HPDE6-E6E7 (cell line): ENCODE results near the gene MAJIN.
"Not testable (repeated sequence)": the region's sequence is repeated elsewhere in the genome, so short reads cannot be mapped to it uniquely, and the experiment has no call there.

Source experiments
- DNase-seq: peaks from one replicate; pipeline ENCODE4 v3.0.0; 2011; ENCODE audit warnings: missing footprints; ENCODE audit errors: extremely low spot score

The MAJIN gene

DNA sequence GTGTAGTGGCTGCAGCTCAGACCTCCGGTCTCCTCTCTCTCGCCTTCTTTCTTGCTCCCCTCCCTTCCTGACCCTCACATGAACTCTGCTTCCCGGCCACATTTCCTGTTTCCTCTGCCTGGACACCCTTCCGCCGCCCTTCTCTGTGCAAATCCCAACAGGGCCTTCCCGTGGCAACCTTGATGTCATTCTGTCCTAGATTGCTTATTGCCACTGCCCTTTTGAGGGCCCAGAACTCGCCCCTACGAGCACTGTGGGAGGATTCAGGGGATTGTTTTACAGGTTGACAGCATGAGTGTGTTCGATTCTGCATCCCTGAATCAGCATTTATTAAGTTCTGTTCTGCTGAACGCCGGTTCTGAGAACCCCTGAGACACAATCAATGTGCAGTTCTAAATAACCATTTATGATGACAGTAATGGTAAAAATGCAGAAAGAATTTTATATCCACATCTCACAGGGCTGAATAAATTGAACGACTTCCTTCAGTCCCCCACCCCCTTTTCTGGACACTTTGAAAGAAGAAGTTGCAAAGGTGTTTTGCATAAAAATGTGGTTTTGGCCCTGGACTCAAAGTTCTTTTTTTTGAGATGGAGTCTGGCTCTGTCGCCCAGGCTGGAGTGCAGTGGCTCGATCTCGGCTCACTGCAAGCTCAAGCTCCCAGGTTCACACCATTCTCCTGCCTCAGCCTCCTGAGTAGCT is 18.5 kb upstream of the MAJIN start:
- DNase-seq: no peak

DNA sequence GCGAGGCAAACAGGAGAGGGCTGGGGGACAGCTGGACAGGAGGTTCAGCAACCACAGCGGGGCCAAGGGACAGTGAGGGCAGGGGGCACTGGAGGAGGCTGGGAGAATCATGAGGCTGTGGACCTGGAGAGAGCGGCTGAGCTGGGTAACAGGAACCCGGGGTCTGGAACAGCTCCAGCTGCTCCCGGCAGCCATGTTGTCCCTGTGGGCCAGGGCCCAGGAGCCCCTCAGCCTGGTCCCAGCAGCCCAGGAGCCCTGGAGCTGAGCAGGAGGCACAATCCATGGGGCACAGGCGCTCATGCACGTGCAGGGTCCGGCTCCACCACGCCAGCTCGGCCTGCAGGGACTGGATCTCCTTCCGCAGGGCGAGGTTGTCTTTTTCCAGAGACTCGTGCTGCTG is 17.5 kb upstream of the MAJIN start:
- DNase-seq: no peak

DNA sequence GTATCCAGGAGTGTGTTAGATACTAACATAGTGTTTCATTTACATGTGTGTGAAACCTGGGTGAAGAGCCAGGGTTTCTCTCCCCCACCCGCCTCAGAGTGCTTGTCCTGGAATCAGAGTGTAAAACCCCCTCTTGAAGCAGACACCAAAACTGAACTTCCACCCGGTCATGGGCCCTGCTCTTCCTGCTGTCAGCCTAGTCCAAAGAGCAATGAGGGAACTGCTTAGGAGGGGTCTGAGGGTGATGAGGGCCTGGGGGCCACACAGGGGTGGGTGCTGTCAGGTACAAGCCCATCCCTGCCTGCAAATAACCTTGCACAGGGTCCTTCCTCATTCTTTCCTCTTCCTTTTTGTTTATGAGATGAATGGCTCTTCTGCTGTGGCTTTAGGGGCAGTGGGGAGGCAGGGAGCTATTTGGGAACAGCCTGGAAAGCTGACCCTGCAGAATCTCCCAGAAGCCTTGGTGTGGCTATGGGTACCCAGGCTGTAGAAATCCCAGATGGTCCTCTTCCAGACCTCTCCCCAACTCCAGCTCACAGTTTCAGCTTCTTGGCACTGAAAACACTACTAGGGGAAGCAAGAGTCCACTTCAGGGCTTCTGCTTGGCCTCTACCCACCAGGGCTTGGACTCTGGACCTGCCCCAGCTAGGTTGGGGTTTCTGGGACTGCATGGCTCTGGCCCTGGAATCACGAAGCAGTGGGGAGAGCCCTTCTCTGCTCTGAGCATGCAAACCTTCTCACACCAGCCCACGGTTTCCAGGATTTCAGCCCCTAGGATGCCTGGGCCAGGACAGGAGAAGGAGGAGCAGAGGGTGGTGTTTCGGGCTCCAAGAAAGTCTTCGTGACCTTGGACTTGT is 16.3 kb upstream of the MAJIN start:
- no peak for DNase-seq

DNA sequence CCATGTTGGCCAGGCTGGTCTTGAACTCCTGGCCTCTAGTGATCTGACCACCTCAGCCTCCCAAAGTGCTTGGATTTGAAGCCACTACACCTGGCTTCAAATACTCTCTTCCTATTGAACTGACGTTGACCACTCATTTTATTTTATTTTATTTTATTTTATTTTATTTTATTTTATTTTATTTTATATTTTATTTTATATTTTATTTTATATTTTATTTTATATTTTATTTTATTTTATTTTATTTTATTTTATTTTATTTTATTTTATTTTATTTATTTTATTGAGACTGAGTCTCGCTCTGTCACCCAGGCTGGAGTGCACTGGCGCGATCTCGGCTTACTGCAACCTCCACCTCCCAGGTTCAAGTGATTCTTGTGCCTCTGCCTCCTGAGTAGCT is 11.4 kb upstream of the MAJIN start:
- DNase-seq: not testable (repeated sequence)

DNA sequence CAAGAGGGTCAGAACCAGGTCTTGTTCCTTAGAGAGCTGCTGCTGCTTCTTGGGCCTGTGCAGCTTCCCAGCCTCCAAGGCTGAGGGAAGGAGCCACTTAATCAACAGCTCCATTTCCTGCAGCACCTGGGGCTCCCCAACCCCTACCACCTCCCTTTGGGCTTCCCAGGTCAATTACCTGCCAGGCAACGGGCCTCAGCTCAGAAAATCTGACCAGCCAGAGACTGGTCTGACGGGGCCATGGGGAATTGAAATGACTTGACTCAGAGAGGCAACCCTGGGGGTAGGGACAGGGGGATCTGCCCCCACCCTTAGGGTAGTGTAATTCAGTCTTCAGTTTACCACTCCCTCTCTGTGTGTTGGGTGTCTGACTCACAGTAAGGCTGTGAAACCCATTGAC is 4.7 kb upstream of the MAJIN start:
- DNase-seq: no peak

- DNase-seq: no peak
These were observed 2.2 kb upstream of the MAJIN start for GRCh38 chr11:64974124-64974523.

DNA sequence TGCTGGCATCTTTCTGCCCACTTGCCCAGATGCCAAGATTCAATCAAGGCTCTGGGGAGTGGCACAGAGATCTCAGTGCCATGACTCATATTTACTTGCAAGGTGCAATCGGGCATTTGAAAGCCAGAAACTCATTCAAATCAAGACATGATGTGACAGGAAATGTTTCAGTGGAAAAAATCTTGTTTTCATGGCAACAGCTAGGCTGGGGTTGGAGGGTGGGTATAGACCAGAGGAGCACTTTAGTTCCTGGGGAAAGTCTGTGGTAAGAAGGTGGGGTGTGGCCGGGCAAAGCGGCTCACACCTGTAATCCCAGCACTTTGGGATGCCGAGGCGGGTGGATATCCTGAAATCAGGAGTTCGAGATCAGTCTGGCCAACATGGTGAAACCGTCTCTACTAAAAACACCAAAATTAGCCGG is 1.2 kb downstream of the MAJIN start:
- DNase-seq: peak; percentile 78

- peak; percentile 63 for DNase-seq
These were observed 2.7 kb downstream of the MAJIN start for GRCh38 chr11:64969209-64969608.

DNA sequence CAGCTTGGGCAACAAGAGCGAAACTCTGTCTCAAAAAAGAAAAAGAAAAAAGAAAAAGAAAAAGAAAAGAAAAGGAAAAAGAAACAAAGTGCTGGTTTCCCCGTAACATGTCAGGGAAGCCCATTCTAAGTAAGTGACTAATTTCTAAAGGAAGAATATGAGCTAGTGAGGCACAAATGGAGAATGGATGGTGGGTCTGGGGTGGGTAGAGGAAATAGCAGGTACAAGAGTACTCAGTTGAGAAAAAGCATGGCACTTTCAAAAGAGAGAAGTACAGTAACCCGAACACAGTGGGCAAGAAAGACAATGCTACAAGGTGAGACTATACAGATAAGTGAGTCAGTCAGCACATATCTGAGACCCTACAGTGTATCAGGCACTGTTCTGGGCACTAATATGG is 4.5 kb downstream of the MAJIN start:
- DNase-seq: no peak

- no peak for DNase-seq
These were observed 8.8 kb downstream of the MAJIN start for GRCh38 chr11:64963072-64963631.

GRCh38 chr11:64960719-64961118 is 11.2 kb downstream of the MAJIN start:
- no peak for DNase-seq

- no peak for DNase-seq
These were observed 12.4 kb downstream of the MAJIN start for GRCh38 chr11:64959498-64959897.

GRCh38 chr11:64954201-64954600 is 17.7 kb downstream of the MAJIN start:
- DNase-seq: no peak

DNA sequence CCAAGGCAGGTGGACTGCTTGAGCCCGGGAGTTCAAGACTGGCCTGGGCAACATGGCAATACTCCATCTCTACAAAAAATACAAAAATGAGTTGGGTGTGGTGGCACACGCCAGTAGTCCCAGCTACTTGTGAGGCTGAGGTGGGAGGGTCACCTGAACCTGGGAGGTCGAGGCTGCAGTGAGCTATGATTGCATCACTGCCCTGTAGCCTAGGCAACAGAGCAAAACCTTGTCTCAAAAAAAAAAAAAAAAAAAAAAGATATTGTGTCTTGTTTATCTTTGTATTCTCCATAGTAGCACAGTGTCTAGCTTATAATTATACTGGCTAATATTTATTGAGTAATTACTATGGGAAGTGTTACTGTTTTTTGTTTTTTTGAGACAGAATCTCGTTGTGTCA is 20.4 kb downstream of the MAJIN start:
- no peak for DNase-seq

GRCh38 chr11:64947208-64947814 is 24.6 kb downstream of the MAJIN start:
- no peak for DNase-seq

DNA sequence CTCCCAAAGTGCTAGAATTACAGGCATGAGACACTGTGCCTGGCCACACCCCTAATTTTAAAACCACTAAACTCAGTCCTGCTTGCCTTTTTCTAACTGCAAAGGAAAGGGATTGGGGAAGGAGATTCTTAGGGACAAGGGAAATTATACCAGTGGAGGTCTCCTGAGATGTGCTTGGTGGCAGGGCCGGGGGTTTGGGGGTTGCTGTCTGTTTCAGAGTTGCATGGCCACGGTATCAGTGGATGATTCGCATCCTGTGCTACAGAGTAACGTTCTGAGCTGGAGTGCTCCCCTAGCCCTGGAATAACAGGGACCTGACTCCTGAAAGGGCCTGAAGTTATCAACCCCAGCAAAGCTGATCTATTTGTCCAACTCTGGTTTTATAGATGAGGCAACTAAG is 35.4 kb downstream of the MAJIN start:
- no peak for DNase-seq

DNA sequence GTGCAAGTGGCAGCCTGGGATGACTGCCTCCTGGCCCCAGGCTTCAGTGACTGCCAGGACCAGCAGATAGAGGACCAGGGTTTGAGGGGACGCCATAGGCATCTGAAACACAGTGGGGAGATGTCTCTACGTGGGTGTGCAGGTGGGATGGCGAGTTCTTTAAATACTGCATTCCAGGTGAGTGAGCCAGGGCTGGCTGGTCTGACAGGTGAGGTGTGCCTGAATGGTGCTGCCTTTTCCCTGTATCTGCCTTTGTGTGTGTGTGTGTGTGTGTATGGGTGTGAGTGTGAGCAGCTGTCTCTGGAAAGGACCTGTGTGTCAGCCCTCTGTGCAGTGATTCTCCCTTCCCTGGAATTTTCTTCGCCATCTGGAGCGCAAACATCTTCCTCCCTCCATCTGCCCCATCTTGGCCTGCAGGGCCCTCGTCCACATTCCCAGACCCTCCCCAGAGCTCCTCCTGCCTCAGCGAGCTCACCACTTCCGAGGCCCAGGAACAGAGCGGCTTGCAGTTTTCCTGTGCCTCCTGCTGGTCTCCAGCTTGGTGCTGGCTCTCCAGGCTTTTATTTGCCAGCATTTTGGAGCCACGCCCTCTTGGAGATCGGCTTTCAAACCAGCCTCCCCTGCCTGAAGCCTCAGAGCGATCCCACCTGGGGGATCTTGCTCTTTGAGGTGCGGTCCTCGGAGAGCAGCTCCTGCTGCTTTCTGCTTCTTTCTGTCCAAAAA is 36.4 kb downstream of the MAJIN start, which contains the start of gene GPHA2:
TSS of gene GPHA2 (minus strand) at position 535 of the 723 bp plus-strand sequence. CDS start at position 102, 433 bp downstream.
- no peak for DNase-seq

DNA sequence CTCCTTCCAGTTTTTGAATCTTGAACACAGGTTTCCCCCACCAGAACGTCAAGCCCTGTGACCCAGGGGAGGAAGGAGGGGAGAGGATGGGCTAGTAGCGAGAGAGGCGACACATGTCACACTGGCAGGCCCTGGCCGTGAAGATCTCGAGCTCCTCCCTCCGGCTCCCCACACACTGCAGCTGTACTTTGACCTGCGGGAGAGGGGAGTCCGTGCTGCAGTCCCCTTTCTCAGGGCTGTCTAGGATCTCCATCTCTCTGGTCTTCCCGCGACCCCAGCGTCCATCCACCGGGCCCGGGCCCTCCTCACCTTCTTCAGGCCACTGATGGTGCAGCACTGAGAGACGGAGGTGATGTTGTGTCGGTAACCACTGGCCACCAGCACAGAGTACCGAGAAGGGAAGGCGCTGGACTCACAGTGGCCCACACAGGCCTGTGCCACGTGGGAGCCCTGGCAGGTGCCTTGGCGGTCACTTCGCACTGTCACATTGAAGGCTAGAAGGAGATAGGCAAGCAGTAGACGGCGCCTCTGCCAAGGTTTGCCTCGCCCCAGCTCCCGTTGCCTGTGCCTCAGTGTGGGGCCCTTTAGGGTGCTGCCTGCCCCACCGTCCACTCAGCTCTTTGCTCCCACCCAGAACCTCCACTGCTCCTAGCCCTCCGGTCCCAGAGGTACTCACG is 37.1 kb downstream of the MAJIN start:
- no peak for DNase-seq

DNA sequence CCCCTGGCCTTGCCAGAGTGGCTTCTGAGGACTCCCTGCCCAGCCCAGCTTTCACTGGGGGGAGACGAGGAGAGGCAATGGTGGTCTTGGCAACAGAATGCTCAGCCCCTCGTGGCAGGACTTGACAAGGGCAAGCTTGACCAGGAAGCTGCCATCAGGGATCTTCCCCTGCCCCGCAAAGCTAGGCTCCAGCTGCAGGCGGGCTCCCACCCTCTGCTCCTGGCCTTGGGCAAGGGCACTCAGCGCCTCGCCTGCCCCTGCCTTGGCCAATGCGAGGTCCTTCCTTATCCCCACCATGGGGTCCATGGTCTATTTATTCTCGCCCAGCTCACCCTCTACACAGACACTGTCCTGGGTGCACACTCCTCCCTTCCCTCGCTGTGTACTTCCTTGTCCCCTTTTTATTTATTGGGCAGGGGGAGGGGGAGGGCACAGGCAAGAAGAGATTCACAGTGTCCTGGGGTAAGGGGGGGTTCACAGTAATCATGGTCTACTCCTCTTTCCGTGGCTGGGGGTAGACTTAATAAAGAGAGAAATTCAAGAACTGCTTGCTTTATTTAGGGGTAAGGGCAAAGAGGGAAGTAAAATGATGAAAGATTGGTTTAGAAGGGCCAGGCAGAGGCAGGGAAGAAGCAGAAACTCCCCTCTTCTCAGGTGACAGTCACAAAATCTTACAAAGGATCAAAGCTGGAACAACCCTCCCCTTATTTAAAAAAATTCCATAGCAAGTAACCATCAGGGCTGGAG is 37.8 kb downstream of the MAJIN start:
- DNase-seq: no peak

- no peak for DNase-seq
These were observed 38.5 kb downstream of the MAJIN start for GRCh38 chr11:64933213-64933934.
